Mucosa of descending colon (tissue), 3 donors: ENCODE results near the gene C12orf54. TPM values are rescaled to one million over a fixed set of nuclear protein-coding genes. Genes with fewer than 3 reads are reported as not detected.
"Not testable (repeated sequence)": the region's sequence is repeated elsewhere in the genome, so short reads cannot be mapped to it uniquely, and the experiment has no call there.

Experiments used
- ATAC-seq: fragments of 200-7000 bp; cut with Tn5 transposase; one replicate; pipeline ENCODE4 v1.9.1; 2020; ENCODE audit warnings: mild to moderate bottlenecking, moderate library complexity
- DNase-seq, 3 donors: peaks; one replicate each; pipeline ENCODE4 v3.0.0-alpha.2; 2020
- H3K36me3 ChIP-seq: fragments of 200-600 bp; one replicate; pipeline ENCODE4 v1.8.0; 2021; ENCODE audit warnings: low read depth, mild to moderate bottlenecking
- H3K4me1 ChIP-seq: fragments of 200-600 bp; one replicate; pipeline ENCODE4 v1.8.0; 2021; ENCODE audit warnings: low read depth, mild to moderate bottlenecking
- H3K4me3 ChIP-seq: fragments of 200-600 bp; one replicate; pipeline ENCODE4 v1.8.0; 2021; ENCODE audit warnings: mild to moderate bottlenecking
- H3K9me3 ChIP-seq: fragments of 200-600 bp; one replicate; pipeline ENCODE4 v1.8.0; 2021; ENCODE audit warnings: mild to moderate bottlenecking
- CTCF ChIP-seq: fragments of 200-600 bp; IDR thresholded peaks from one replicate; pipeline ENCODE4 v1.8.0; 2022; ENCODE audit warnings: antibody characterized with exemption, mild to moderate bottlenecking
- intact Hi-C, 2 donors: fragments of 100-400 bp; cut with DNase I in 1 of 2; cut with micrococcal nuclease in 1 of 2; formaldehyde crosslinking; loops; one replicate each; pipeline versions ENCODE4 v1.11.0 to v1.11.1; 2022; cut with DNase I, micrococcal nuclease
- total RNA-seq, 3 donors: library from RNA; stranded (reverse); fragmentation: NEBNext Ultra II Directional in 2 of 3; extraction: Animal tissue kit (Norgen Biotek cat#: 25700) in 2 of 3; gene quantifications; one replicate each; pipeline versions ENCODE4 v1.2.1 to v1.2.4, GENCODE V29; 2021 to 2023
- donor health status: DM: no; HTN: no; CAD: no; lungs with moderate emphysema.
- donor health status: DM: no; HTN: no; CAD: no.
- donor health status: DM: no; HTN: yes; CAD: no.

The C12orf54 gene
- total RNA-seq, 3 donors from 2014 or later, result 0.41 TPM; not detected in 2

- ATAC-seq, result no peak
- intact Hi-C loops, result no loop called here
Observed at GRCh38 chr12:48514728-48515127, 32.4 kb downstream of the C12orf54 start.

GRCh38 chr12:48520381-48520780 is 38.1 kb downstream of the C12orf54 start:
- intact Hi-C loops, DNase-seq, H3K36me3 ChIP-seq, ATAC-seq, H3K9me3 ChIP-seq, H3K4me3 ChIP-seq, H3K4me1 ChIP-seq: not testable (repeated sequence)

More at GRCh38 chr12:48514728-48515127, 32.4 kb downstream of the C12orf54 start:
- no peak for DNase-seq
- Histone ChIP-seq H3K4me1 (no peaks in the 10 kb centered on the region), H3K36me3 (no peaks in the 10 kb centered on the region), H3K4me3 (no peak overlapping the region), H3K9me3 (no peaks in the 10 kb centered on the region)
- no peak for TF ChIP-seq CTCF

- no peaks in the 10 kb centered on the region for H3K9me3 ChIP-seq
- TF ChIP-seq CTCF, result no peak
- H3K4me1 ChIP-seq, result no peaks in the 10 kb centered on the region
- ATAC-seq (no peak), DNase-seq (no peak)
- no peak within 1 kb of the TSS for H3K4me3 ChIP-seq
- intact Hi-C loops, result no loop called here
- H3K36me3 ChIP-seq, result no peaks in the 10 kb centered on the region
Observed at GRCh38 chr12:48525332-48525731, 43.0 kb downstream of the C12orf54 start, which contains the start of gene OR8S1. Gene OR8S1, plus strand, starts transcription at chr12:48525632. Its CDS starts 0 bp downstream, at chr12:48525632.

- intact Hi-C loops, result no loop called here
- Histone ChIP-seq H3K9me3 (no peaks in the 10 kb centered on the region), H3K4me1 (no peaks in the 10 kb centered on the region), H3K36me3 (no peaks in the 10 kb centered on the region), H3K4me3 (no peak overlapping the region)
- no peak for DNase-seq
- no peak for TF ChIP-seq CTCF
- no peak for ATAC-seq
Observed at GRCh38 chr12:48527891-48528670, 45.8 kb downstream of the C12orf54 start.

GRCh38 chr12:48532601-48533000 is 50.3 kb downstream of the C12orf54 start:
- no peaks in the 10 kb centered on the region for H3K4me1 ChIP-seq
- no peak overlapping the region for H3K4me3 ChIP-seq
- no peaks in the 10 kb centered on the region for H3K36me3 ChIP-seq
- no peak for DNase-seq
- intact Hi-C loops, result no loop called here
- H3K9me3 ChIP-seq, result peaks cover 2% of the 10 kb centered on the region
- TF ChIP-seq CTCF, result no peak
- no peak for ATAC-seq

- TF ChIP-seq CTCF, result no peak
- Histone ChIP-seq H3K4me3 (no peak overlapping the region), H3K9me3 (peaks cover 2% of the 10 kb centered on the region), H3K4me1 (no peaks in the 10 kb centered on the region), H3K36me3 (no peaks in the 10 kb centered on the region)
- intact Hi-C loops, result no loop called here
- ATAC-seq (no peak), DNase-seq (no peak)
Observed at GRCh38 chr12:48536602-48537001, 54.3 kb downstream of the C12orf54 start.
